ENCODE measurements around the gene PLD4.

The PLD4 gene

DNA sequence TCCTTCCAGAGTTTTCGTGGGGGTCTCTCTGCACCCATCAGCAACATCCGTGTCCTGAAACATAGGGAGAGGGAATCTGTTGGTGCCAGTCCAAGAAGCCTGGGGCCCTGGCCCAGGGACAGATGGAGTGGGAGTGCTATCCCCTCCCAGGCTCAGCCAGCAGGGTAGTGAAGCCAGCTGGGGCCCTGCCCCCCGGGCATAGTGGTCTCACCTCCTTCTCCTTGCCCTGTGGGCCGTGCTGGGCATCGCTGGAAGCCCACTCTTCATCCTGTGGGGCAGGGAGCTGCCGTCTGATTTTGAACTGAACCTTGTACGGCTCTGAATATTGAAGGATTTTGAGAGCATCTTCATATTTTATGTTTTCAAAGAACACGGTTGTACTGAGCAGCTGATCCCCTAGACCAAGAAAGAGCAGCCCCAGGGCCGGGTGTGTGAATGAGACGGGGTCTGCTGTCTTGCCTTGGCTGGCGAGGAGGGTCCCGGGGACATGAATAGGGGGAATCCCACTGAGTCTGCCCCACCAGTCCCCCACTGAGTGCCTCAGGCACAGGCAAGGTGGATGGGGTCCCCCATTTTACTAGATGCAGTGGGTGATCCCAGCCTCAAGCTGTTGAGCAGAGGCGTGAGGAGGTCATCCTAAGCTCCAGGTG lies 30.2 kb downstream of the PLD4 start:
- H3K4me3 ChIP-seq (ENCODE audit: low read depth, low read length), result no peak overlapping the region
- TF ChIP-seq CTCF (IDR thresholded peaks at IDR 0.05; ENCODE audit: low read depth, low read length, missing control alignments), result no peak
- no peak for DNase-seq (ENCODE audit: low read depth)
- in situ Hi-C loops (cut with HindIII; ENCODE audit: low sequenced_read_pairs), result loop anchor here (5.0 kb wide), 1 partner anchor 48 kb away; no protein-coding TSS in a partner anchor

DNA sequence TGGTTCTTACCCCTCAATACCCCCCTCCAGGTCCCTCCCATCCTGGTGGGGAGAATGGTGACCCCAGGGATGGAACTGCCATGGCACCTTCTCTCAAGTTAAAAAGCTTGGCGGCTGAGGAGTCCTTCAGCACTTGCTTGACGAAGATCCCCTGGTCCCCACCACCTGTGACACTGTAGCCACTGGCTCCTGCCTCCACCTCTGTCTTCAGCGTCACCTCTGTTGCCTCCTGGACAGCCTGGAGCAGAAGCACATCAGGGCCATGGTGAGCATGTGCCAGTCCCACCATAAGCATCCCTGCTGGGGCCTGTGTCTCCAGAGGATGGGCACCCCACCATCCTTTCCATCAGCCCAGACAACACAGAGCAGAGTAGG lies 30.7 kb downstream of the PLD4 start:
- DNase-seq (ENCODE audit: low read depth), result no peak
- TF ChIP-seq CTCF (IDR thresholded peaks at IDR 0.05; ENCODE audit: low read depth, low read length, missing control alignments), result no peak
- in situ Hi-C loops (cut with HindIII; ENCODE audit: low sequenced_read_pairs), result loop anchor here (5.0 kb wide), 1 partner anchor 48 kb away; no protein-coding TSS in a partner anchor
- H3K4me3 ChIP-seq (ENCODE audit: low read depth, low read length), result no peak overlapping the region

DNA sequence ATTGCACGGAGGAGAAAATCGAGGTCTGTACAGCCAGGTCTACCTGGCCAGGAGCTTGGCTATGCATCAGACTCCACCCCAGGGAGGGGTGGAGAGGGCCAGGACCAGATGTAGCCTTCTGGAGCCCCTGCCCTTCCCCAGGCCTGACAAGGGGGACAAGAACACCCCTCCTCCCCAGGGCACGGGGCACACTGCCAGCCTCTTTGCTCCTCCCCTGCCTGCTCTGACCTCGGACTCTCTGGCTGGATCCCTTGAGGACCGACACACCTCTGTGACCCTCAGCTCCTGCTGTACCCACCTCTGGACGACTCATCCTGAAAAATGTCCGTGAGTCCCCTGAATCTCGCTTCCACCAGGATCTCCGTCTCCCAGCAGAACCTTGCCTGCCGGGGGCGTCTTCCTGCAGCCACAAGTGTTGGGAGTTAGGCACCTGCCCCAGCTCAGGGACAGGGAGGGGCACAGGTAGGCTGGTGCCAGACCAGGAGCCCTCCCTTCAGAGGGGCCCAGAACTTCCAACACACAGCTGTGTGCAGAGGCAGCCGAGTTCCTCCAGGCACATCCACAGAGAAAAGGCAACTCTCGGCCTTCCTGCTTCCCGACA lies 31.7 kb downstream of the PLD4 start:
- DNase-seq (ENCODE audit: low read depth), result no peak
- TF ChIP-seq CTCF (IDR thresholded peaks at IDR 0.05; ENCODE audit: low read depth, low read length, missing control alignments), result no peak

DNA sequence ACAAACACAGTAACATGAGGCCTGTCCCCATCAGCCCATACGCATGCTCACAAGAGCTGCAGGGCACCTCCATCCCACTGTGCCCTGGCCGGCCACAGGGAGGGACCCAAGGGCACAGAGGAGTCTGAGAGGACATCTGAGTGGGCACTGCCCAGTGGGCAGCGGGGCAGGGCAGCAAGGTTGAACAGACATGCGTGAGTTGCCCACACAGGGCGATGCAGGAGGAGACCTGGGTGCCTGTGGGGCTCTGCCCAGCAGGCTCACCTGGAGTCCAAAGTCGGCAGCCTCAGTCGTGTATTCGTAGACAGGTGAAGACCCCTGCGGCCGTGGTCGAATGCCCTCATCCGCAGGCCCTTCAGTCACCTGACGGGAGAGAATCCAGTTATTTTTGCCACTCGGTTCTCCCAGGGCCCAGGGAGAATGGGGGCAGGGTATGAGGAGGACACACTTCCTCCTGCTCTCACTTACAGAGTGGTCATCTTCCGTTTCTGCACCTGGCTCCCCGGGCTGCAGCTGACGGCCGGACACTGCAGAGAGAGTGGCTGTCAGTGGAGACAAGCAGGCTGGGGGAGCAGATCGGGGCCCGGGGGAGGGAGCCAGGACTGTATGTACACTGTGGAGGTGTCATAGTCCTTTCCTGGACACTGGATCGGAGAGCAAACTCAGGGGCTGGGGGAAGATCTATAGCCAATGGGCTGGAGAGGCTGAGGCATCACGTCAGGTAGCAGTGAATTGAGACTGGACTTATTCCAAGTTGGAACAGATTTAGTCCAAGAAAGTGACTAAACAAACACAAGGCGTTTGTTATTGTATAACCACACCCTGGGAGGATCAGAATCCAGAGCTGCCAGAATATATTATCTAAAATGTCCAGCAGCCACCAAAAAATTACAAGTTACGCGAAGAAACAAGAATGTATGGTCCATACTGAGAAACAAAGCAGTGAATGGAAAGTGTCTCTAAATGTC lies 32.8 kb downstream of the PLD4 start:
- H3K4me3 ChIP-seq (ENCODE audit: low read depth, low read length), result no peak overlapping the region
- in situ Hi-C loops (cut with HindIII; ENCODE audit: low sequenced_read_pairs), result loop anchor here (5.0 kb wide), 1 partner anchor 50 kb away; no protein-coding TSS in a partner anchor
- DNase-seq (ENCODE audit: low read depth), result no peak
- no peak for TF ChIP-seq CTCF (IDR thresholded peaks at IDR 0.05; ENCODE audit: low read depth, low read length, missing control alignments)

More for the DNA sequence above, 31.7 kb downstream of the PLD4 start:
- no peak overlapping the region for H3K4me3 ChIP-seq (ENCODE audit: low read depth, low read length)
- in situ Hi-C loops (cut with HindIII; ENCODE audit: low sequenced_read_pairs), result loop anchor here (5.0 kb wide), 1 partner anchor 49 kb away; no protein-coding TSS in a partner anchor

GRCh38 chr14:104964546-104964945 lies 39.9 kb downstream of the PLD4 start:
- DNase-seq (ENCODE audit: low read depth), result no peak
- no peak overlapping the region for H3K4me3 ChIP-seq (ENCODE audit: low read depth, low read length)
- TF ChIP-seq CTCF (IDR thresholded peaks at IDR 0.05; ENCODE audit: low read depth, low read length, missing control alignments), result no peak
- in situ Hi-C loops (cut with HindIII; ENCODE audit: low sequenced_read_pairs), result no loop called here

DNA sequence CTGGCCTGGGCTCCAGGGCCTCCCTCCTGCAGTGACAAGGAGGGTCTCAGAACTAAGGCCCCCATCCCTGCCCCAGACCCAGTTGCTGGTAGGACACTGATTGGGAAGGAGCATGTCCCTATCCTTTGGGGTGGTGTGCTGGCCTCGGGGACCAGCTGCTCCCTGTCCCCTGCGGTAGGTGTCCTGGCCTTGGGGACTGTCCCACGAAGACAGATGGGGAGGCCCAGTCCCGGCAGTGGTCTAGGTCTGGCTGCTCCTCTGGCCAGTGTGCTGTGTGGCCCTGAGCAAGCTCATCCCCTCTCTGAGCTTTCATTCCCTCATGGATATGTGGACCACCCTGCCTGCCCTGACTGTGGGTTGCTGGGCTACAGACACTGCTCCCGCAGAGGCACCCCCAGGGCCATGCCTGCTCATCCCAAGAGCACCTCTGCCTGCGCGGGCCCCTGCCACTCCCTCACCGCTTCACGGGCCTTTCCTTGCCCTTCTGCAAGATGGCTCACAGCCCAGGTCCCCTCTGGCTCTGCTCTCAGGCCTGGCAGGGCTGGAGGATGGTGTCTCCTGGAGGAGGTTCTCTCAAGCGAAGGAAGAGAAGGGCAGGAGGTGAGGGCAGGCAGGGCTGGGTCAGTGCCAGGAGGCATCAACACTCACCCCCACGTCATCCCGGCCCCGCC lies 41.0 kb downstream of the PLD4 start:
- in situ Hi-C loops (cut with HindIII; ENCODE audit: low sequenced_read_pairs), result no loop called here
- DNase-seq (ENCODE audit: low read depth), result no peak

More for the DNA sequence above, 41.0 kb downstream of the PLD4 start:
- no peak overlapping the region for H3K4me3 ChIP-seq (ENCODE audit: low read depth, low read length)
- no peak for TF ChIP-seq CTCF (IDR thresholded peaks at IDR 0.05; ENCODE audit: low read depth, low read length, missing control alignments)

Measured in astrocyte of the cerebellum (primary cell).